Thyroid gland (tissue), 4 donors: ENCODE results near the gene ADAMTS16. TPM values are rescaled to one million over a fixed set of nuclear protein-coding genes. Genes with fewer than 3 reads are reported as not detected.

Source experiments
- DNase-seq, 2 donors: peaks; one replicate each; pipeline ENCODE4 v3.0.0-alpha.2; 2019
- H3K27ac ChIP-seq, 3 donors: fragments of 200-600 bp; sonication (generic); 1 replicate in 2 of 3; 2 replicates in 1 of 3; pipeline ENCODE4 v1.5.1; 2016 to 2019; ENCODE audit warnings: mild to moderate bottlenecking in 1 of 3, moderate library complexity in 1 of 3
- H3K27me3 ChIP-seq: fragments of 200-600 bp; sonication (generic); one replicate; pipeline ENCODE4 v1.5.1; 2019
- H3K36me3 ChIP-seq, 2 donors: fragments of 200-600 bp; sonication (generic); one replicate each; pipeline ENCODE4 v1.5.1; 2016 to 2019
- H3K4me1 ChIP-seq, 2 donors: fragments of 200-600 bp; sonication (generic); one replicate each; pipeline ENCODE4 v1.5.1; 2017 to 2019
- H3K4me3 ChIP-seq, 3 donors: fragments of 200-600 bp; sonication (generic); replicated peaks in 1 of 3; 1 replicate in 2 of 3; 2 replicates in 1 of 3; pipeline ENCODE4 v1.5.1; 2016; ENCODE audit warnings: mild to moderate bottlenecking in 1 of 3
- H3K9me3 ChIP-seq: fragments of 200-600 bp; sonication (generic); one replicate; pipeline ENCODE4 v1.5.1; 2017
- CTCF ChIP-seq, 6 experiments: fragments of 200-600 bp in 3 of 6; fragments of 450-650 bp in 3 of 6; sonication (generic) in 3 of 6; IDR thresholded peaks; one replicate each; pipeline ENCODE4 v1.5.1; 2016 to 2019; ENCODE audit warnings: antibody characterized with exemption in 6 of 6, mild to moderate bottlenecking in 2 of 6, inconsistent platforms in 1 of 6, moderate library complexity in 1 of 6
- POLR2A ChIP-seq, 2 donors: fragments of 450-650 bp; IDR thresholded peaks; one replicate each; pipeline ENCODE4 v1.6.1; 2017; ENCODE audit warnings: antibody characterized with exemption in 2 of 2, mild to moderate bottlenecking in 2 of 2, moderate library complexity in 1 of 2
- WGBS, 2 donors: methylation state at CpG; one replicate each; pipeline ENCODE4 v1.1.5; 2017; 5-methylcytosine and 5-hydroxymethylcytosine counted together
- intact Hi-C: fragments of 100-400 bp; cut with DNase I; formaldehyde crosslinking; loops from one replicate; pipeline ENCODE4 v1.15.1; 2023
- total RNA-seq, 4 donors: library from RNA; depleted of rRNA; stranded (reverse); fragments of >200 nt; gene quantifications; one replicate each; pipeline ENCODE4 v1.2.3, GENCODE V29; 2016

Gene ADAMTS16
- total RNA-seq, 4 donors from 2014 or later: 0.11 to 1.0 (median 0.16) TPM

GRCh38 chr5:5314626-5315025 is 174.5 kb downstream of the ADAMTS16 start:
- no peak for TF ChIP-seq POLR2A (IDR thresholded peaks at IDR 0.05)
- no peak for TF ChIP-seq CTCF (IDR thresholded peaks at IDR 0.05)
- H3K27ac ChIP-seq: no peak overlapping the region
- no peak overlapping the region for H3K4me3 ChIP-seq
- no peaks in the 10 kb centered on the region for H3K36me3 ChIP-seq
- H3K4me1 ChIP-seq: no peaks in the 10 kb centered on the region
- intact Hi-C loops: no loop called here
- H3K27me3 ChIP-seq: no peaks in the 10 kb centered on the region
- 86 to 90% methylated on average over 6 of the region's 6 CpGs for WGBS, 2 donors
- no peaks in the 10 kb centered on the region for H3K9me3 ChIP-seq
- DNase-seq: no peak

- Histone ChIP-seq H3K9me3 (no peaks in the 10 kb centered on the region), H3K36me3 (no peaks in the 10 kb centered on the region), H3K4me3 (no peak overlapping the region), H3K4me1 (no peaks in the 10 kb centered on the region), H3K27me3 (no peaks in the 10 kb centered on the region), H3K27ac (no peak overlapping the region)
- TF ChIP-seq CTCF (IDR thresholded peaks at IDR 0.05) (no peak), POLR2A (IDR thresholded peaks at IDR 0.05) (no peak)
- no peak for DNase-seq
- WGBS, 2 donors: 84 to 90% methylated on average over 12 of the region's 12 CpGs
- intact Hi-C loops: no loop called here
These were observed 175.2 kb downstream of the ADAMTS16 start for GRCh38 chr5:5315068-5315980.

GRCh38 chr5:5316334-5316733 is 176.2 kb downstream of the ADAMTS16 start:
- no peaks in the 10 kb centered on the region for H3K9me3 ChIP-seq
- WGBS, 2 donors: 50 to 57% methylated on average over 1 of the region's 1 CpG
- H3K27me3 ChIP-seq: no peaks in the 10 kb centered on the region
- no peak overlapping the region for H3K4me3 ChIP-seq
- TF ChIP-seq CTCF (IDR thresholded peaks at IDR 0.05) (no peak), POLR2A (IDR thresholded peaks at IDR 0.05) (no peak)
- H3K4me1 ChIP-seq: no peaks in the 10 kb centered on the region
- intact Hi-C loops: no loop called here
- no peak overlapping the region for H3K27ac ChIP-seq
- no peaks in the 10 kb centered on the region for H3K36me3 ChIP-seq
- DNase-seq: no peak

- Histone ChIP-seq H3K4me3 (no peak overlapping the region), H3K27me3 (no peaks in the 10 kb centered on the region), H3K4me1 (no peaks in the 10 kb centered on the region), H3K27ac (no peak overlapping the region), H3K9me3 (no peaks in the 10 kb centered on the region), H3K36me3 (no peaks in the 10 kb centered on the region)
- intact Hi-C loops: no loop called here
- WGBS, 2 donors: 99 to 100% methylated on average over 2 to 7 of the region's 10 CpGs
- DNase-seq: no peak
- TF ChIP-seq POLR2A (IDR thresholded peaks at IDR 0.05) (no peak), CTCF (IDR thresholded peaks at IDR 0.05) (no peak)
These were observed 177.8 kb downstream of the ADAMTS16 start for GRCh38 chr5:5317976-5318375.

- H3K4me3 ChIP-seq: no peak overlapping the region
- H3K27me3 ChIP-seq: no peaks in the 10 kb centered on the region
- H3K4me1 ChIP-seq: no peaks in the 10 kb centered on the region
- no peaks in the 10 kb centered on the region for H3K9me3 ChIP-seq
- no peak for DNase-seq
- no peaks in the 10 kb centered on the region for H3K36me3 ChIP-seq
- 82% methylated on average over 17 to 18 of the region's 18 CpGs for WGBS, 2 donors
- no peak overlapping the region for H3K27ac ChIP-seq
- intact Hi-C loops: no loop called here
- TF ChIP-seq POLR2A (IDR thresholded peaks at IDR 0.05) (no peak), CTCF (IDR thresholded peaks at IDR 0.05) (no peak)
These were observed 178.5 kb downstream of the ADAMTS16 start for GRCh38 chr5:5318426-5319190.
